Upper lobe of right lung (tissue), 1 donor: ENCODE data around the gene ASTN2. TPM values are rescaled to one million over a fixed set of nuclear protein-coding genes. Genes with fewer than 3 reads are reported as not detected.

ENCODE experiments used
- ATAC-seq: fragments of 200-7000 bp; cut with Tn5 transposase; one replicate; pipeline ENCODE4 v1.9.1; 2020; ENCODE audit warnings: mild to moderate bottlenecking, moderate library complexity
- DNase-seq: peaks from one replicate; pipeline ENCODE4 v3.0.0-alpha.2; 2020
- H3K27ac ChIP-seq: fragments of 200-600 bp; one replicate; pipeline ENCODE4 v1.8.0; 2022
- H3K27me3 ChIP-seq: fragments of 200-600 bp; one replicate; pipeline ENCODE4 v1.8.0; 2022; ENCODE audit warnings: mild to moderate bottlenecking
- H3K36me3 ChIP-seq: fragments of 200-600 bp; one replicate; pipeline ENCODE4 v1.8.0; 2022
- H3K4me1 ChIP-seq: fragments of 200-600 bp; one replicate; pipeline ENCODE4 v1.8.0; 2022
- H3K4me3 ChIP-seq: fragments of 200-600 bp; one replicate; pipeline ENCODE4 v1.8.0; 2022; ENCODE audit warnings: mild to moderate bottlenecking
- H3K9me3 ChIP-seq: fragments of 200-600 bp; one replicate; pipeline ENCODE4 v1.8.0; 2022
- intact Hi-C: fragments of 100-400 bp; cut with DNase I; formaldehyde crosslinking; loops from one replicate; pipeline ENCODE4 v1.11.0; 2022
- total RNA-seq: library from RNA; stranded (reverse); fragmentation: NEBNext Ultra II Directional; extraction: Animal tissue kit (Norgen Biotek cat#: 25700); gene quantifications from one replicate; pipeline ENCODE4 v1.2.1, GENCODE V29; 2021
- TF ChIP-seq, protein P1 (sequence below): fragments of 200-600 bp; IDR thresholded peaks from one replicate; pipeline ENCODE4 v1.8.0; 2022; ENCODE audit warnings: antibody characterized with exemption
- donor health status: DM: no; HTN: yes; CAD: no; lungs with severe emphysema.

Gene ASTN2
- total RNA-seq, 1 donor from 2014 or later, result 3.8 TPM

DNA sequence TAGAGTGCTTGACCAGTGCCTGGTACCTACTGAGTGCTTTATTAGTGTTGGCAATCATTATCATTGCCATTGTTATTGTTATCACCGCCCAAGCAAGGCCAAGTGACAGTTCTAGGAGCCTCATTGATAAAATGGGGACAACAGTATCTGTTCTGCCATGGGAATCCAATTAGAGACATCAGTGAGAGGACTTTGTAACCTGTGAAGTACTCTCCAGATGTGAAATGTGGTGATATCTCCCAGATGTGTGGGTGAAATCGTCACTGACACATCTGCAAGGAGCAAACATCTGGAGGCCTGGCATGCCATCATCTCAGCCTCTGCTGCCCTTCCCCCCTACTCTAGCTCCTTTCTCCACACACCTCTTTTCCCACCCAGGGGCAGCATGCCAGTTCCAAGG lies 1000.5 kb downstream of the ASTN2 start:
- DNase-seq, result no peak
- H3K4me3 ChIP-seq, result no peak overlapping the region
- H3K4me1 ChIP-seq, result no peaks in the 10 kb centered on the region
- H3K36me3 ChIP-seq, result no peaks in the 10 kb centered on the region
- no peak for ATAC-seq
- no peak overlapping the region for H3K27ac ChIP-seq
- TF ChIP-seq, protein P1, sequence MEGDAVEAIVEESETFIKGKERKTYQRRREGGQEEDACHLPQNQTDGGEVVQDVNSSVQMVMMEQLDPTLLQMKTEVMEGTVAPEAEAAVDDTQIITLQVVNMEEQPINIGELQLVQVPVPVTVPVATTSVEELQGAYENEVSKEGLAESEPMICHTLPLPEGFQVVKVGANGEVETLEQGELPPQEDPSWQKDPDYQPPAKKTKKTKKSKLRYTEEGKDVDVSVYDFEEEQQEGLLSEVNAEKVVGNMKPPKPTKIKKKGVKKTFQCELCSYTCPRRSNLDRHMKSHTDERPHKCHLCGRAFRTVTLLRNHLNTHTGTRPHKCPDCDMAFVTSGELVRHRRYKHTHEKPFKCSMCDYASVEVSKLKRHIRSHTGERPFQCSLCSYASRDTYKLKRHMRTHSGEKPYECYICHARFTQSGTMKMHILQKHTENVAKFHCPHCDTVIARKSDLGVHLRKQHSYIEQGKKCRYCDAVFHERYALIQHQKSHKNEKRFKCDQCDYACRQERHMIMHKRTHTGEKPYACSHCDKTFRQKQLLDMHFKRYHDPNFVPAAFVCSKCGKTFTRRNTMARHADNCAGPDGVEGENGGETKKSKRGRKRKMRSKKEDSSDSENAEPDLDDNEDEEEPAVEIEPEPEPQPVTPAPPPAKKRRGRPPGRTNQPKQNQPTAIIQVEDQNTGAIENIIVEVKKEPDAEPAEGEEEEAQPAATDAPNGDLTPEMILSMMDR, result no peak
- no peaks in the 10 kb centered on the region for H3K9me3 ChIP-seq
- no peaks in the 10 kb centered on the region for H3K27me3 ChIP-seq
- intact Hi-C loops, result no loop called here

DNA sequence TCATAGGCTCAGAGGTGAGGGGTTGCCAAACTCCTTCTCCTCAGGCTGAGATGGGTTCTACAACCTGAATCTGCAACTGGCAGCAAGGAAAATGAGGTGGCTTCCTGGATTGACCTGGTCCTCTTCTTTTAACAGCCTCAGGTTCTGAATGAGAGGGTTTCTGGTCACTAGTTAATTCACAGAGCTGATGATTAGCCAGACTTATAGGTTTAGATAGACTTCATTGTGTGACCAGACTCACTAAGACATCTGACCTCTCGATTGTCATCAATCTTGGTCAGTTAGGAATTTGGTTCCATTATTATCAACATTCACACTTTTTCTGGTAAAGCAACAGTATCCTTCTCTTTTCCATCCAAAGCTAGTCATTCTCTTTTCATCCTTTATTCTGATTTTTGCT lies 1003.4 kb downstream of the ASTN2 start:
- DNase-seq, result no peak
- ATAC-seq, result no peak
- Histone ChIP-seq H3K9me3 (no peaks in the 10 kb centered on the region), H3K36me3 (no peaks in the 10 kb centered on the region), H3K4me1 (no peaks in the 10 kb centered on the region), H3K27me3 (no peaks in the 10 kb centered on the region), H3K4me3 (no peak overlapping the region), H3K27ac (no peak overlapping the region)
- intact Hi-C loops, result no loop called here
- TF ChIP-seq, protein P1, result no peak

DNA sequence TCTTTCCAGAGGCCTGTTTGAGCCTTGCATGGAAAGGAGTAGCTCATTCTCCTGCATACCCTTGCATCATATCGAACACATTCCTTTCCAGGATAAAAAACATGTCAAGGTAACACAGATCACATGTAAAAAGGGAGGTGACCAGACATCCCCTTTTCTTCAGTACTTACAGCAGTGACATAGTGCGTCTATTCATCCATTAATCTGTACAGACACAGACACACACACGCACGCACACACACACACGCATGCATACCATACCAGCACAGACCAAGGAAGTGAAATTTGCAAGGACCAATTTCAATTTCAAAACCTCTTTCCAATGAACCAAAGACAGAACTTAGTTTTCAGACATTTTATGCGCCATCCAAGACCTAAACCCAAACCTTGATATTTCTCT lies 1005.2 kb downstream of the ASTN2 start:
- ATAC-seq (no peak), DNase-seq (no peak)
- Histone ChIP-seq H3K4me1 (no peaks in the 10 kb centered on the region), H3K9me3 (no peaks in the 10 kb centered on the region), H3K36me3 (no peaks in the 10 kb centered on the region), H3K27ac (no peak overlapping the region), H3K4me3 (no peak overlapping the region), H3K27me3 (no peaks in the 10 kb centered on the region)
- TF ChIP-seq, protein P1, result no peak
- intact Hi-C loops, result no loop called here

DNA sequence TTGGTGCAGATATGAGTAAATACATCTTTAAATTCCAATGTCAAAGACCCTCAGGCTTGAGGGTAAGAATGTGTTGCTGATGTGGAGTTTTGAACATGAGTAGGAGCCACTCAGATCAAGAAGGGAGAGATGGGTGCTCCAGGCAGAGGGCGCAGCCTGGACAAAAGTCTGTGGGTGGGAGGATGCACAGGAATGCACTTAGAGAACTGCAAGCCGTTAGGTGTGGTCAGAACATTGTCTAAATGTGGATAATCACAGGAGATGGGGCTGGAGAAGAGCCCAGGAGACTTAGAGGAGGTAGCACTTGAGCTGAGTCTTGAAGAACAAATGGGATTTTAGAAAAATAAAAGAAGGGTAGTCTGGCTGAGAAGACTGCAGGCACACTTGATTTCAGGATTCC lies 1005.7 kb downstream of the ASTN2 start:
- H3K4me1 ChIP-seq, result no peaks in the 10 kb centered on the region
- DNase-seq, result no peak
- H3K4me3 ChIP-seq, result no peak overlapping the region
- TF ChIP-seq, protein P1, result no peak
- no peak for ATAC-seq
- H3K36me3 ChIP-seq, result no peaks in the 10 kb centered on the region
- no peaks in the 10 kb centered on the region for H3K27me3 ChIP-seq
- intact Hi-C loops, result no loop called here
- no peaks in the 10 kb centered on the region for H3K9me3 ChIP-seq
- no peak overlapping the region for H3K27ac ChIP-seq

DNA sequence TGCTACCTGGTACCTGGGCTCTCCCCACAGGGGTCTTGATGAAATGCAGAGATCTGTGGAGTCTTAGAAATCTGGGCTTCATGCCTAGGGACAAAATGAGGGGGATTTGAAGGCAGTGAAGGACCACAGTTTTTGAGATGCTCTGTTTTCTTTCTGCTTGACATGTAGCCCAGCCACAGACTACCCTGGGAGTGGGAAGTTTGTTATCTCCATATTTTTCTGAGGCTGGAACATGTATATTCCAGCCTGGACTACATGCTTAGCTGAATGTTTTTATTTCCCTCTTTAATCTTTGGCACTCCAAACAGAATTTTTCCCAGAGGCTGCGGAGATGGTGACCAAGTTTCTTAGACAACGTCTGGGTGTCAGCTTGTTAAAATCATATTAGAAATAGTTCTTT lies 1008.4 kb downstream of the ASTN2 start:
- TF ChIP-seq, protein P1, result no peak
- ATAC-seq, result no peak
- intact Hi-C loops, result no loop called here

DNA sequence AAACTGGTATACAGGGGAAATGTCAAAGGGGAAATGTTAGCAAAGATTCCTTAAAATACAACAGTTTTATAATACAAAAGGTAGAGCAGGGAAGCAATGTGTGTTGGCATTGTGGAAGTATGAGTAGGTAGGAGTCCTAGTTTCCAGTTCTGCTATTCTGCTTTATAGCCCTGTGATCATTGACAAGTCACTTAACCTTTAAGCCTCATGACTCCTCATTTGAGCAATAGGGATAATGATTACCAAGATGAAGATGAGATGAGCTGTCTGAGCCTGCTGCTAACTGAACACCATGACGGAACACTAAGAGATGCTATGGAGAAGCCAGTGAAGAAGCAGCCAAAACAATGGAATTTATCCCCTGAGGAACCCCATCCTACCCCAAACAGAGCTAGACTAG lies 1009.5 kb downstream of the ASTN2 start:
- DNase-seq (no peak), ATAC-seq (no peak)
- Histone ChIP-seq H3K9me3 (no peaks in the 10 kb centered on the region), H3K27me3 (no peaks in the 10 kb centered on the region), H3K4me3 (no peak overlapping the region), H3K27ac (no peak overlapping the region), H3K36me3 (no peaks in the 10 kb centered on the region), H3K4me1 (no peaks in the 10 kb centered on the region)
- intact Hi-C loops, result no loop called here
- TF ChIP-seq, protein P1, result no peak

More for the DNA sequence above, 1008.4 kb downstream of the ASTN2 start:
- Histone ChIP-seq H3K36me3 (no peaks in the 10 kb centered on the region), H3K27me3 (no peaks in the 10 kb centered on the region), H3K27ac (no peak overlapping the region), H3K4me3 (no peak overlapping the region), H3K4me1 (no peaks in the 10 kb centered on the region), H3K9me3 (no peaks in the 10 kb centered on the region)
- no peak for DNase-seq
